HEK293 (cell line): Measurements from ENCODE around the gene DPEP3.

ENCODE experiments used
- CTCF ChIP-seq: fragments of 450-650 bp; formaldehyde crosslinking; IDR thresholded peaks from 2 replicates; pipeline ENCODE4 v1.5.1; 2016; ENCODE audit warnings: missing biosample characterization, missing genetic modification characterization
- ELK4 ChIP-seq: IDR thresholded peaks from 2 replicates; pipeline ENCODE4 v1.6.1; 2011; ENCODE audit warnings: mild to moderate bottlenecking, low read depth, low read length, borderline replicate concordance
- PATZ1 ChIP-seq: fragments of 450-650 bp; formaldehyde crosslinking; IDR thresholded peaks from 2 replicates; pipeline ENCODE4 v1.5.1; 2016; ENCODE audit warnings: missing biosample characterization, missing genetic modification characterization

- TF ChIP-seq CTCF (tag by site-specific recombination) (no peak), ELK4 (no peak), PATZ1 (tag by site-specific recombination) (no peak)
These were observed 20.6 kb downstream of the DPEP3 start for GRCh38 chr16:67959536-67960329.
